Osteocyte (in vitro differentiated cells): ENCODE measurements around the gene FBXW9. TPM values are rescaled to one million over a fixed set of nuclear protein-coding genes. Genes with fewer than 3 reads are reported as not detected.
"Not testable (repeated sequence)": the region's sequence is repeated elsewhere in the genome, so short reads cannot be mapped to it uniquely, and the experiment has no call there.

Experiments used
- DNase-seq: peaks from one replicate; pipeline ENCODE4 v3.0.0; 2021; ENCODE audit warnings: mixed read lengths; ENCODE audit not compliant: unreplicated experiment; ENCODE audit errors: extremely low spot score
- H3K27ac Mint-ChIP-seq: one replicate; pipeline ENCODE4 v1.8.0; 2021; ENCODE audit warnings: mild to moderate bottlenecking, mixed read lengths; ENCODE audit not compliant: unreplicated experiment
- H3K27me3 Mint-ChIP-seq: one replicate; pipeline ENCODE4 v1.8.0; 2021; ENCODE audit warnings: mixed read lengths; ENCODE audit not compliant: unreplicated experiment
- H3K36me3 Mint-ChIP-seq: one replicate; pipeline ENCODE4 v1.8.0; 2021; ENCODE audit warnings: mixed read lengths; ENCODE audit not compliant: unreplicated experiment
- H3K4me1 Mint-ChIP-seq: one replicate; pipeline ENCODE4 v1.8.0; 2021; ENCODE audit warnings: mixed read lengths; ENCODE audit not compliant: unreplicated experiment
- H3K4me3 Mint-ChIP-seq: one replicate; pipeline ENCODE4 v1.8.0; 2021; ENCODE audit warnings: mild to moderate bottlenecking, moderate library complexity, mixed read lengths; ENCODE audit not compliant: unreplicated experiment
- H3K9me3 Mint-ChIP-seq: one replicate; pipeline ENCODE4 v1.8.0; 2021; ENCODE audit warnings: mixed read lengths; ENCODE audit not compliant: unreplicated experiment
- total RNA-seq: library from RNA; stranded (reverse); gene quantifications from 2 replicates; pipeline ENCODE4 v1.2.1, GENCODE V29; 2021
- TF ChIP-seq, protein P1 (sequence below): fragments of 200-600 bp; sonication (generic); IDR thresholded peaks from 2 replicates; pipeline ENCODE4 v1.5.0; 2021; ENCODE audit warnings: antibody characterized with exemption, mild to moderate bottlenecking, moderate library complexity

The FBXW9 gene
- total RNA-seq, 1 donor from 2014 or later = 10.9 TPM

DNA sequence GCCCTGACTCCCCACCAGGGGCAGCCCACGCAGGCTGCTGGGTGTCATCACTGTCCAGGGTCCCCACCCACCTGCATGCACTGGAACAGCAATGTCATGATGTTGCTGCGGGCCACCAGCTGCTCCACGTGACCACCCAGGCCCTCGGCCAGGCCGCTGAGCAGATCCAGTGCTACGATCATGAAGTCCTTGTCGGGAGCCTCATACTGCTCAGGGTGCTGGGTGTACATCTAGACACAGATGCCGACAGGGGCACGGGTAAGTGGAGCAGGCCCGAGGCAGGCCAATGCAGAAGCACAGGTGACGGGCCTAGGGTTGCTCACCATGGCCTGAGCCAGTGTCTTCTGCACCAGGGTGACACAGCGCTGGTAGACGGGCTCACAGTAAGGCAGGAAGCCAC is 8.7 kb upstream of the FBXW9 start:
- H3K4me1 Mint-ChIP-seq = no peaks in the 10 kb centered on the region
- no peaks in the 10 kb centered on the region for H3K27me3 Mint-ChIP-seq
- peaks cover 30% of the 10 kb centered on the region for H3K36me3 Mint-ChIP-seq
- DNase-seq = no peak
- no peak overlapping the region for H3K27ac Mint-ChIP-seq
- no peak overlapping the region for H3K4me3 Mint-ChIP-seq
- no peaks in the 10 kb centered on the region for H3K9me3 Mint-ChIP-seq
- TF ChIP-seq, protein P1, sequence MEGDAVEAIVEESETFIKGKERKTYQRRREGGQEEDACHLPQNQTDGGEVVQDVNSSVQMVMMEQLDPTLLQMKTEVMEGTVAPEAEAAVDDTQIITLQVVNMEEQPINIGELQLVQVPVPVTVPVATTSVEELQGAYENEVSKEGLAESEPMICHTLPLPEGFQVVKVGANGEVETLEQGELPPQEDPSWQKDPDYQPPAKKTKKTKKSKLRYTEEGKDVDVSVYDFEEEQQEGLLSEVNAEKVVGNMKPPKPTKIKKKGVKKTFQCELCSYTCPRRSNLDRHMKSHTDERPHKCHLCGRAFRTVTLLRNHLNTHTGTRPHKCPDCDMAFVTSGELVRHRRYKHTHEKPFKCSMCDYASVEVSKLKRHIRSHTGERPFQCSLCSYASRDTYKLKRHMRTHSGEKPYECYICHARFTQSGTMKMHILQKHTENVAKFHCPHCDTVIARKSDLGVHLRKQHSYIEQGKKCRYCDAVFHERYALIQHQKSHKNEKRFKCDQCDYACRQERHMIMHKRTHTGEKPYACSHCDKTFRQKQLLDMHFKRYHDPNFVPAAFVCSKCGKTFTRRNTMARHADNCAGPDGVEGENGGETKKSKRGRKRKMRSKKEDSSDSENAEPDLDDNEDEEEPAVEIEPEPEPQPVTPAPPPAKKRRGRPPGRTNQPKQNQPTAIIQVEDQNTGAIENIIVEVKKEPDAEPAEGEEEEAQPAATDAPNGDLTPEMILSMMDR = no peak

DNA sequence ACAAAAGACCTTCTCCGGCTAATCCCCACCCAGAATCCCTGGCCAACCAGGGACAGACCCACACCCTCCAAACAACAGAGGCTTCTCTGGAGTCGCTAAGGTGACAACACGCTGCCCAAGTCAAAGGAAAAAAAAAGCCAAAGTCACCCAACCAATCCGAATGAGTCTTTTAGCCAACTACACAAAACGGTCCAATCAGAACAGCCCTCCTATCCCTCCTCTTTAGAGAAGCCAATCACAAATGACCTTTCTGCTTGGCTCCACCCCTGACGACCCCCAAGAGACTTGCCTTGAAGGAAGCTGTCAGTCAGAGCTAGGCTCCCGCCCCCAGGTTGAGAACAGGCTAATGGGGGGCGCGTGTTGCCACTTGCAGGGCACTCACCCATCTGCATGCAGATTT is 6.6 kb upstream of the FBXW9 start:
- no peaks in the 10 kb centered on the region for H3K27me3 Mint-ChIP-seq
- DNase-seq = no peak
- H3K27ac Mint-ChIP-seq = no peak overlapping the region
- no peaks in the 10 kb centered on the region for H3K9me3 Mint-ChIP-seq
- TF ChIP-seq, protein P1 = no peak
- H3K4me1 Mint-ChIP-seq = no peaks in the 10 kb centered on the region
- H3K36me3 Mint-ChIP-seq = peaks cover 38% of the 10 kb centered on the region
- no peak overlapping the region for H3K4me3 Mint-ChIP-seq

- Mint-ChIP-seq H3K9me3 (no peaks in the 10 kb centered on the region), H3K27me3 (no peaks in the 10 kb centered on the region), H3K36me3 (peaks cover 38% of the 10 kb centered on the region), H3K4me3 (no peak overlapping the region), H3K4me1 (peaks cover 2% of the 10 kb centered on the region), H3K27ac (no peak overlapping the region)
- no peak for DNase-seq
- TF ChIP-seq, protein P1 = no peak
Observed at GRCh38 chr19:12701596-12702282, 5.3 kb upstream of the FBXW9 start.

DNA sequence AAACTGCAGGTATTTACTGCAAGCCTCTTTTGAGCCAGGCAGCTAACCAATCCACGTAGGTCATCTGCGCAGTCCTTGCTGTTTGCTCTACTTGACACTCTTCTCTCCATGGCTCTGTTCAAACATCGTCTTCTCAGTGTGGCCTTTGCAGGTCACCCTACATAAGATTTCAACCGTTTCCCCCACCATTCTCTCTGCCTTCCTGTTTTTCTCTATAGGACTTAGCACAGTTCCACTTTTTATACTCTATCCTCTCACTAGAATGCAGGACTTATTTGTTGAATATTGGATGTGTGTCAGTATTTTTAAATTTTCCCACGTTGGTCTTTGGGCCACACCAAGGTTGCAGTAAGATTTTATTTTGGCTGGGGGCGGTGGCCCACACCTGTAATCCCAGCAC is 1.7 kb upstream of the FBXW9 start:
- peak overlapping the region; percentile 11 for H3K27ac Mint-ChIP-seq
- peak overlapping the region; percentile 43 for H3K4me3 Mint-ChIP-seq
- no peak for DNase-seq
- no peaks in the 10 kb centered on the region for H3K9me3 Mint-ChIP-seq
- H3K36me3 Mint-ChIP-seq = peaks cover 16% of the 10 kb centered on the region
- H3K4me1 Mint-ChIP-seq = peaks cover 5% of the 10 kb centered on the region
- TF ChIP-seq, protein P1 = no peak
- H3K27me3 Mint-ChIP-seq = no peaks in the 10 kb centered on the region

DNA sequence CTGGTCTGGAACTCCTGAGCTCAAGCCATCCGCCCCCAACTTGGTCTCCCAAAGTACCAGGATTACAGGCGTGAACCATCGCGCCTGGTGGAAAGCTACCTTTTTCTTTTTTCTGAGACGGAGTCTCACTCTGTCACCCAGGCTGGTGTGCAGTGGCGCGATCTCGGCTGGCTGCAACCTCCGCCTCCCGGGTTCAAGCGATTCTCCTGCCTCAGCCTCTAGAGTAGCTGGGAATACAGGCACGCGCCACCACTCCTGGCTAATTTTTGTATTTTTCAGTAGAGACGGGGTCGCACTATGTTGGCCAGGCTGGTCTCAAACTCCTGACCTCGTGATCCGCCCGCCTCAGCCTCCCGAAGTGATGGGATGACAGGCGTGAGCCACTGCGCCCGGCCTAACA is 994 bp upstream of the FBXW9 start:
- not testable (repeated sequence) for H3K9me3 Mint-ChIP-seq, H3K27me3 Mint-ChIP-seq, H3K4me1 Mint-ChIP-seq, DNase-seq
- H3K4me3 Mint-ChIP-seq = peak overlapping the region; percentile 40
- H3K27ac Mint-ChIP-seq = peak overlapping the region; percentile 44
- peaks cover 13% of the 10 kb centered on the region for H3K36me3 Mint-ChIP-seq
